ENCODE data around the gene MCM3AP.

The MCM3AP gene

GRCh38 chr21:46273341-46273740 is 12.1 kb downstream of the MCM3AP start:
- DNase-seq (ENCODE audit: low spot score) = no peak

DNA sequence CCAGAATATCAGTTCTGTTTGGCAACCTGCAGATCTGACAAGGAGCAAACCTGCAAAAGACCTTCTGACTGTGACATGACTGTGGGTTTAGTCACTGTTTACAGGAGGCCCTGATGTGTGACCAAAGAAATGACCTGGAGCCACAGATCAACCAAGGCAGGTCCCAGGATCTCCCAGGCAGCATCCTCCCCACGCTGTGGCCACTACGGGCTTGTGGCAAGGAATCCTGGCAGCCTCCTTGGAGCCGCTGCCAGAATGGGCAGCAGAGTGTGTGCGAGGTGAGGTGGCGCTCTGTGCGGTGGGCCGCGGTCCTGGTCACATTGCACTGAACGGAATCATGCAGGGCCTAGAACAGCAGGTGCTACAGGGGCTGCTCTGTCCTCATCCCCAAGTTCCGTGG is 15.9 kb downstream of the MCM3AP start:
- no peak for DNase-seq (ENCODE audit: low spot score)

DNA sequence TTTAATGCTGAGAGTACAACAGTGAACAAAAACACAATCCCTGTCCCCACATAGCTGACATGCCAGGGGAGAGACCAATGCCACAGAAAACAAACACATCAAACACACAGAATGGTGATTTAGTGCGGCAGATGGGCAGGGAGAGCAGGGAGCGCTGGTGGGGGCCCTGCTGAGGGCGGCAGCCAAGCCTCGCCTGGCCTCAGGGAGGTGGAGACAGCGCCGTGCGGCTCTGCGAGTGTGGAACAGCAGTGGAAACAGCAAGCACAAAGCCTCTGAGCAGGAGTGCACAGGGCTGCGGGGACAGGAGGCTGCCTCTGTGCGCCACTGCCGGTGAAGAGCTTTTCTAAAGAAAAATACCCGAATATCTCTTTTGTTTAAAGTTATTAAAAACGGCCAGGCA is 17.0 kb downstream of the MCM3AP start:
- DNase-seq (ENCODE audit: low spot score) = no peak

GRCh38 chr21:46266946-46267345 is 18.5 kb downstream of the MCM3AP start:
- DNase-seq (ENCODE audit: low spot score) = no peak

GRCh38 chr21:46265736-46266525 is 19.5 kb downstream of the MCM3AP start:
- no peak for DNase-seq (ENCODE audit: low spot score)

GRCh38 chr21:46264690-46265144 is 20.7 kb downstream of the MCM3AP start:
- no peak for DNase-seq (ENCODE audit: low spot score)

GRCh38 chr21:46264046-46264689 is 21.2 kb downstream of the MCM3AP start:
- DNase-seq (ENCODE audit: low spot score) = no peak

- no peak for DNase-seq (ENCODE audit: low spot score)
Measured at GRCh38 chr21:46256501-46256994, 28.9 kb downstream of the MCM3AP start.

DNA sequence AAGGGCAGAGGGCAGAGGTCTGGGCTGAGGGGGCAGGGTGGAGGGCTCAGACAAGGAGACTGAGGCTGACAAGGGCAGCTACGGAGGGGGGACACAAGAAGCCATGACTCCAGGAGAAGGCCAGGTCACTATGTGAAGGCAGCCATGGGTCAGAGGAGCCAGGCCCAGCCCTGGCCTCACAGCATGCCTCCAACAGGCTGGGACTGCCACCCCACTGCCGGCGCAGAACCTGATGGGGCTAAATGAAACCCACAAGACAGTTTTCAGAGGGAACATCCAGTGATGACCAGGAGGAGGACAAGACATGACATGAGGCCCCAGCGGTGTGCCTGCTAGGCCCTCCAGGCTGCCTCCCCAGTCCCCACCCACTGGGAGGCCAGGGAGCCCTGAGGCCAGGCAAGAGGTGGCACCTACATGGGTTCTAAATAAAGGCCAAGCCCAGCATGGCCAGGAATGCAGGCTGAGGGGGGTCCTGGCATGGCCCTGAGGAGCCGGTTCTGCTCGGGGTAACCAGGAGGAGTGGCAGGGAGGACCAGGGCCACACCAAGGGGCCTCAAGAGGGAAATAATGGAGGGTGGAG is 29.6 kb downstream of the MCM3AP start:
- DNase-seq (ENCODE audit: low spot score) = no peak

- no peak for DNase-seq (ENCODE audit: low spot score)
Measured at GRCh38 chr21:46255166-46255565, 30.2 kb downstream of the MCM3AP start.

- DNase-seq (ENCODE audit: low spot score) = no peak
Measured at GRCh38 chr21:46254208-46254975, 31.0 kb downstream of the MCM3AP start.

GRCh38 chr21:46253610-46254124 is 31.7 kb downstream of the MCM3AP start:
- no peak for DNase-seq (ENCODE audit: low spot score)

- no peak for DNase-seq (ENCODE audit: low spot score)
Measured at GRCh38 chr21:46252840-46253239, 32.6 kb downstream of the MCM3AP start.

GRCh38 chr21:46250146-46250725 is 35.2 kb downstream of the MCM3AP start:
- DNase-seq (ENCODE audit: low spot score) = no peak

DNA sequence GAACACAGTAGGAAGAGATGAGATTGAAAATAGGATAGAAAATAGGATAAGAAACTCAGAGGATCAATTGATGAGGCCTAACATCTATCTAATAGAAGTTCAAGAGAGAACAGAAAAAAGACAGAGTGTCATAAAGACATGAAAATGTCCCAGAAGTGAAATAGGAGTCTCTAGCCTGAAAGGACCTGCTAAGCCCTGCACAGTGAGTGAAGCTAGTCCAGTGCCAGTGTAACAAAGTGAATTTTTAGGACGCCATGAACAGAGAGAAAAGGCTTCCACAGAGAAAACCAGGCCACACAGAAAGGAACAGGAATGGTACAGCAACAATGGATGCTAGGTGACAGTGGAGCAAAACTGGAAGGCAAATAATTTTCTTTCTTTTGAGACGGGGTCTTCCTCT is 36.6 kb downstream of the MCM3AP start:
- DNase-seq (ENCODE audit: low spot score) = no peak

- no peak for DNase-seq (ENCODE audit: low spot score)
Measured at GRCh38 chr21:46248422-46248782, 37.0 kb downstream of the MCM3AP start.

- DNase-seq (ENCODE audit: low spot score) = no peak
Measured at GRCh38 chr21:46247699-46248421, 37.6 kb downstream of the MCM3AP start.

DNA sequence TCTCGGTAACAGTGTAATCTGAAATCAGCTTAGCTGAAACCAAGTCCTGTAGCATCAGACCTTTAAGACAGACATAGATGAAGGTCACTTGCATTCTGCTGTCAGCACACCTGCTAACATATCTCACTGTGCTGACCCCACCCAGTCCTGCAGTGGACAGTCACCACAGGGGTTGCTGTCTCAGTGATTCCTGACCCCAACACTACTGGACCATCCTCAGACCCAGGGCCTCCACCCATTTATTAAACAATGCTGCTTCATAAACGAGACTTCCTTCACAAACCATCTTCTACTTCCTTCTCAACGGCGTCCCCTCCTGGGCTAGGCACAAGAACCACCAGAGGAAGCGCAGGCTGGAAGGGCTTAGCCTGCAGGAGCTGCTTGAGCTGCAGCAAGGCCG is 39.1 kb downstream of the MCM3AP start:
- no peak for DNase-seq (ENCODE audit: low spot score)

GRCh38 chr21:46245213-46245915 is 40.0 kb downstream of the MCM3AP start:
- no peak for DNase-seq (ENCODE audit: low spot score)

GRCh38 chr21:46244602-46245001 is 40.8 kb downstream of the MCM3AP start:
- no peak for DNase-seq (ENCODE audit: low spot score)
